Measurements from ENCODE around the gene MEF2D.

- TF ChIP-seq, protein P1, sequence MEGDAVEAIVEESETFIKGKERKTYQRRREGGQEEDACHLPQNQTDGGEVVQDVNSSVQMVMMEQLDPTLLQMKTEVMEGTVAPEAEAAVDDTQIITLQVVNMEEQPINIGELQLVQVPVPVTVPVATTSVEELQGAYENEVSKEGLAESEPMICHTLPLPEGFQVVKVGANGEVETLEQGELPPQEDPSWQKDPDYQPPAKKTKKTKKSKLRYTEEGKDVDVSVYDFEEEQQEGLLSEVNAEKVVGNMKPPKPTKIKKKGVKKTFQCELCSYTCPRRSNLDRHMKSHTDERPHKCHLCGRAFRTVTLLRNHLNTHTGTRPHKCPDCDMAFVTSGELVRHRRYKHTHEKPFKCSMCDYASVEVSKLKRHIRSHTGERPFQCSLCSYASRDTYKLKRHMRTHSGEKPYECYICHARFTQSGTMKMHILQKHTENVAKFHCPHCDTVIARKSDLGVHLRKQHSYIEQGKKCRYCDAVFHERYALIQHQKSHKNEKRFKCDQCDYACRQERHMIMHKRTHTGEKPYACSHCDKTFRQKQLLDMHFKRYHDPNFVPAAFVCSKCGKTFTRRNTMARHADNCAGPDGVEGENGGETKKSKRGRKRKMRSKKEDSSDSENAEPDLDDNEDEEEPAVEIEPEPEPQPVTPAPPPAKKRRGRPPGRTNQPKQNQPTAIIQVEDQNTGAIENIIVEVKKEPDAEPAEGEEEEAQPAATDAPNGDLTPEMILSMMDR (IDR thresholded peaks at IDR 0.05 in 8 of 11, conservative IDR thresholded peaks at IDR 0.05 in 3 of 11) = peak in 2 of 11 experiments; percentile 19 to 25
- TF ChIP-seq POLR2AphosphoS5 (IDR thresholded peaks at IDR 0.05) = peak in 2 of 3 donors; percentile 53 to 56
Observed at GRCh38 chr1:156489166-156489934, 11.2 kb downstream of the MEF2D start.

Data from spleen (tissue), 7 donors.